Astrocyte (in vitro differentiated cells and primary cell): Measurements from ENCODE around the gene POLN. TPM values are rescaled to one million over a fixed set of nuclear protein-coding genes. Genes with fewer than 3 reads are reported as not detected.

Experiments
- DNase-seq: peaks from one replicate; pipeline ENCODE4 v3.0.0-alpha.2; 2010; ENCODE audit warnings: low read depth
- FAIRE-seq: peaks from 2 replicates; lab custom pipeline; 2011; peaks lifted over from hg19 to GRCh38; lab: Jason Lieb, UNC
- H2AFZ ChIP-seq: 2 replicates; pipeline ENCODE4 v1.6.0; 2012; ENCODE audit warnings: low read depth, low read length, inconsistent platforms
- H3K27ac ChIP-seq: 2 replicates; pipeline ENCODE4 v1.5.1; 2011; ENCODE audit warnings: low read depth, low read length, inconsistent platforms
- H3K27me3 ChIP-seq: 2 replicates; pipeline ENCODE4 v1.6.0; 2011; ENCODE audit warnings: low read length, inconsistent platforms; ENCODE audit not compliant: insufficient read depth
- H3K36me3 ChIP-seq: 2 replicates; pipeline ENCODE4 v1.5.1; 2011; ENCODE audit warnings: low read length, inconsistent platforms; ENCODE audit not compliant: insufficient read depth
- H3K4me1 ChIP-seq: 2 replicates; pipeline ENCODE4 v1.5.1; 2011; ENCODE audit warnings: low read length, inconsistent platforms; ENCODE audit not compliant: insufficient read depth
- H3K4me2 ChIP-seq: 2 replicates; pipeline ENCODE4 v1.6.0; 2012; ENCODE audit warnings: low read length, inconsistent platforms
- H3K4me3 ChIP-seq: 2 replicates; pipeline ENCODE4 v1.5.1; 2011; ENCODE audit warnings: low read depth, mild to moderate bottlenecking, low read length, inconsistent platforms; ENCODE audit not compliant: insufficient read depth
- H3K79me2 ChIP-seq: 2 replicates; pipeline ENCODE4 v1.6.0; 2012; ENCODE audit warnings: mild to moderate bottlenecking, low read length, inconsistent platforms; ENCODE audit not compliant: insufficient read depth
- H3K9ac ChIP-seq: 2 replicates; pipeline ENCODE4 v1.6.0; 2012; ENCODE audit warnings: mild to moderate bottlenecking, low read length, inconsistent platforms
- H3K9me3 ChIP-seq: 2 replicates; pipeline ENCODE4 v1.5.1; 2012; ENCODE audit warnings: low read depth, mild to moderate bottlenecking, low read length, inconsistent platforms; ENCODE audit not compliant: insufficient read depth
- H4K20me1 ChIP-seq: 2 replicates; pipeline ENCODE4 v1.6.0; 2012; ENCODE audit warnings: low read length, inconsistent platforms; ENCODE audit not compliant: insufficient read depth
- H3K27ac Mint-ChIP-seq: one replicate; pipeline ENCODE4 v1.8.0; 2021; ENCODE audit warnings: mild to moderate bottlenecking, mixed read lengths; ENCODE audit not compliant: unreplicated experiment
- H3K27me3 Mint-ChIP-seq: one replicate; pipeline ENCODE4 v1.8.0; 2021; ENCODE audit warnings: low read depth, mixed read lengths; ENCODE audit not compliant: unreplicated experiment
- H3K36me3 Mint-ChIP-seq: one replicate; pipeline ENCODE4 v1.8.0; 2021; ENCODE audit warnings: low read depth, mixed read lengths; ENCODE audit not compliant: unreplicated experiment
- H3K4me1 Mint-ChIP-seq: one replicate; pipeline ENCODE4 v1.8.0; 2021; ENCODE audit warnings: low read depth, mixed read lengths; ENCODE audit not compliant: unreplicated experiment
- H3K4me3 Mint-ChIP-seq: one replicate; pipeline ENCODE4 v1.8.0; 2021; ENCODE audit warnings: mild to moderate bottlenecking, moderate library complexity, mixed read lengths; ENCODE audit not compliant: unreplicated experiment
- H3K9me3 Mint-ChIP-seq: one replicate; pipeline ENCODE4 v1.8.0; 2021; ENCODE audit warnings: mild to moderate bottlenecking, mixed read lengths; ENCODE audit not compliant: unreplicated experiment
- EZH2 ChIP-seq: IDR thresholded peaks from 2 replicates; pipeline ENCODE4 v1.6.1; 2012; ENCODE audit warnings: mild to moderate bottlenecking, low read length, inconsistent platforms; ENCODE audit not compliant: insufficient read depth
- total RNA-seq: library from RNA; stranded (reverse); gene quantifications from 2 replicates; pipeline ENCODE4 v1.2.1, GENCODE V29; 2021
- TF ChIP-seq, protein P1 (sequence below): IDR thresholded peaks from 2 replicates; pipeline ENCODE4 v1.5.1; 2011; ENCODE audit warnings: low read depth, mild to moderate bottlenecking, inconsistent platforms, low read length, moderate library complexity; ENCODE audit not compliant: insufficient read depth

The POLN gene
- total RNA-seq, 1 donor from 2014 or later: 3.1 TPM

- no peaks in the 10 kb centered on the region for H3K9me3 ChIP-seq
- no peak overlapping the region for H2AFZ ChIP-seq
- no peaks in the 10 kb centered on the region for H3K79me2 ChIP-seq
- H3K36me3 ChIP-seq: no peaks in the 10 kb centered on the region
- peaks cover 2% of the 10 kb centered on the region for H3K9me3 Mint-ChIP-seq
- TF ChIP-seq, protein P1, sequence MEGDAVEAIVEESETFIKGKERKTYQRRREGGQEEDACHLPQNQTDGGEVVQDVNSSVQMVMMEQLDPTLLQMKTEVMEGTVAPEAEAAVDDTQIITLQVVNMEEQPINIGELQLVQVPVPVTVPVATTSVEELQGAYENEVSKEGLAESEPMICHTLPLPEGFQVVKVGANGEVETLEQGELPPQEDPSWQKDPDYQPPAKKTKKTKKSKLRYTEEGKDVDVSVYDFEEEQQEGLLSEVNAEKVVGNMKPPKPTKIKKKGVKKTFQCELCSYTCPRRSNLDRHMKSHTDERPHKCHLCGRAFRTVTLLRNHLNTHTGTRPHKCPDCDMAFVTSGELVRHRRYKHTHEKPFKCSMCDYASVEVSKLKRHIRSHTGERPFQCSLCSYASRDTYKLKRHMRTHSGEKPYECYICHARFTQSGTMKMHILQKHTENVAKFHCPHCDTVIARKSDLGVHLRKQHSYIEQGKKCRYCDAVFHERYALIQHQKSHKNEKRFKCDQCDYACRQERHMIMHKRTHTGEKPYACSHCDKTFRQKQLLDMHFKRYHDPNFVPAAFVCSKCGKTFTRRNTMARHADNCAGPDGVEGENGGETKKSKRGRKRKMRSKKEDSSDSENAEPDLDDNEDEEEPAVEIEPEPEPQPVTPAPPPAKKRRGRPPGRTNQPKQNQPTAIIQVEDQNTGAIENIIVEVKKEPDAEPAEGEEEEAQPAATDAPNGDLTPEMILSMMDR: no peak
- TF ChIP-seq EZH2: no peak
- H3K9ac ChIP-seq: no peak overlapping the region
- H3K27ac Mint-ChIP-seq: no peak overlapping the region
- DNase-seq: no peak
- H4K20me1 ChIP-seq: no peaks in the 10 kb centered on the region
- no peaks in the 10 kb centered on the region for H3K4me1 ChIP-seq
- peaks cover 8% of the 10 kb centered on the region for H3K4me1 Mint-ChIP-seq
- H3K27me3 ChIP-seq: peaks cover 6% of the 10 kb centered on the region
- no peak overlapping the region for H3K4me2 ChIP-seq
- peaks cover 2% of the 10 kb centered on the region for H3K36me3 Mint-ChIP-seq
- no peak overlapping the region for H3K4me3 Mint-ChIP-seq
- H3K4me3 ChIP-seq: no peak overlapping the region
- H3K27ac ChIP-seq: no peak overlapping the region
- H3K27me3 Mint-ChIP-seq: peaks cover 18% of the 10 kb centered on the region
- no peak for FAIRE-seq
Observed at GRCh38 chr4:2089222-2089621, 152.7 kb downstream of the POLN start.

DNA sequence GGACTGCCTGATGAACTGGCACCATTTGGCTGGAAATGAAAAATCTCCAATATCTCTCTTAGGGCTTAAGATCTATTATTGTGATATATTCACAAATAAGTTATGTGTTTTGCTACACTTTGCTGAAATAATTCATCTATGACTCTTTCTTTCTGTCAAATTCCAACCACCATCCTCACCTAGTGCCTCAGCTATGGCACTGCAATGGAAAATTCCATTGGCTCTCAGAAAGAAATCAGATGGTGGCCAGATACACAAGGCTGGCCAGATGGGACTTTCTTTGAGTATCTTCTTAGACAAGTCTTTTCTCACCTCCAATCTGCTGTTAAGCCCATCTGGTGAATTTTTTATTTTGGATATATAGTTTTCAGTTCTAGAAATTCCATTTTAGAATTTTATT is 154.8 kb downstream of the POLN start:
- Mint-ChIP-seq H3K27me3 (peaks cover 30% of the 10 kb centered on the region), H3K36me3 (peaks cover 6% of the 10 kb centered on the region), H3K27ac (no peak overlapping the region), H3K4me3 (no peak overlapping the region), H3K4me1 (peaks cover 5% of the 10 kb centered on the region), H3K9me3 (peaks cover 2% of the 10 kb centered on the region)
- Histone ChIP-seq H3K4me2 (no peak overlapping the region), H3K4me1 (no peaks in the 10 kb centered on the region), H2AFZ (no peak overlapping the region), H4K20me1 (no peaks in the 10 kb centered on the region), H3K79me2 (no peaks in the 10 kb centered on the region), H3K4me3 (no peak overlapping the region), H3K27me3 (peaks cover 6% of the 10 kb centered on the region), H3K36me3 (no peaks in the 10 kb centered on the region), H3K9me3 (no peaks in the 10 kb centered on the region), H3K27ac (no peak overlapping the region), H3K9ac (no peak overlapping the region)
- no peak for FAIRE-seq
- no peak for DNase-seq
- TF ChIP-seq, protein P1: no peak
- TF ChIP-seq EZH2: no peak

DNA sequence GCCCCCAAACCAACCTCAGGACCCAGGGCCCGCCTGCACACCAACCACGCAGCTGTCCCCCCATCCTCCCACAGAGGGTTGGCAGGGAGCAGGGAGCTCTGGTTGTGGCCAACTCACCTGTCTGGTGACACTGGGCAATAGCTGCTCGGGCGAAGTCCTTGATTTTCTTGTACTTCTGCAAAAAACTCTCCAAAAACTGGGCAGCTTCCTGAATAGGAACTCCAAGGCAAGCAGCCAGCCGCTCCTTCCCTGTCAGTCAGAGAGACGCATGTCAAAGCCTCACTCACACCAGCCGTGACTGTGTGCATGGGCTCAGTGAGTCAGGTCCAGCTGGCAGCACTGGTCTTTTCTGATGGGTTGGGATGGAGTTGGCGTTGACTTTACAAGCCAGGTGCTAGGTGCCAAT is 156.4 kb downstream of the POLN start:
- H3K4me1 Mint-ChIP-seq: peaks cover 5% of the 10 kb centered on the region
- H3K9ac ChIP-seq: no peak overlapping the region
- peaks cover 24% of the 10 kb centered on the region for H3K27me3 Mint-ChIP-seq
- no peaks in the 10 kb centered on the region for H4K20me1 ChIP-seq
- H3K27me3 ChIP-seq: peaks cover 3% of the 10 kb centered on the region
- FAIRE-seq (no peak), DNase-seq (no peak)
- no peaks in the 10 kb centered on the region for H3K9me3 ChIP-seq
- H3K4me3 ChIP-seq: no peak overlapping the region
- no peak overlapping the region for H3K27ac ChIP-seq
- no peak overlapping the region for H2AFZ ChIP-seq
- H3K36me3 Mint-ChIP-seq: peaks cover 6% of the 10 kb centered on the region
- no peak for TF ChIP-seq EZH2
- TF ChIP-seq, protein P1: no peak
- H3K9me3 Mint-ChIP-seq: peaks cover 2% of the 10 kb centered on the region
- H3K36me3 ChIP-seq: no peaks in the 10 kb centered on the region
- no peaks in the 10 kb centered on the region for H3K79me2 ChIP-seq
- no peak overlapping the region for H3K4me2 ChIP-seq
- H3K4me3 Mint-ChIP-seq: no peak overlapping the region
- no peak overlapping the region for H3K27ac Mint-ChIP-seq
- no peaks in the 10 kb centered on the region for H3K4me1 ChIP-seq
